NOMO-1 (cell line): Measurements from ENCODE around the gene WARS2.
A peak's percentile ranks its signal among the peaks of the same experiment; 100 is the strongest.

Source experiments
- DNase-seq, 2 experiments: peaks; one replicate each; lab custom pipeline; 2025; ENCODE audit not compliant: unreplicated experiment in 2 of 2; lab: John Stamatoyannopoulos, UW

WARS2 gene

GRCh38 chr1:119038363-119038762, 102.1 kb downstream of the WARS2 start:
- no peak for DNase-seq

GRCh38 chr1:119034359-119034758, 106.1 kb downstream of the WARS2 start:
- DNase-seq: no peak

- DNase-seq: no peak
Measured at GRCh38 chr1:119032986-119033385, 107.5 kb downstream of the WARS2 start.

GRCh38 chr1:119027759-119028158, 112.7 kb downstream of the WARS2 start:
- DNase-seq: no peak

GRCh38 chr1:119026956-119027355, 113.5 kb downstream of the WARS2 start:
- no peak for DNase-seq

- DNase-seq: no peak
Measured at GRCh38 chr1:119015547-119015946, 124.9 kb downstream of the WARS2 start.

GRCh38 chr1:119012383-119012782, 128.1 kb downstream of the WARS2 start:
- DNase-seq: no peak

- DNase-seq: no peak
Measured at GRCh38 chr1:119011706-119012105, 128.7 kb downstream of the WARS2 start.

- DNase-seq: no peak
Measured at GRCh38 chr1:119011116-119011515, 129.3 kb downstream of the WARS2 start.

- DNase-seq: no peak
Measured at GRCh38 chr1:119010201-119010600, 130.3 kb downstream of the WARS2 start.

GRCh38 chr1:119009312-119009655, 131.2 kb downstream of the WARS2 start:
- no peak for DNase-seq

- DNase-seq: peak; percentile 27 to 48
Measured at GRCh38 chr1:119008483-119009311, 131.8 kb downstream of the WARS2 start.

GRCh38 chr1:119007670-119008482, 132.6 kb downstream of the WARS2 start:
- DNase-seq: no peak

- DNase-seq: no peak
Measured at GRCh38 chr1:119007339-119007669, 133.1 kb downstream of the WARS2 start.

- no peak for DNase-seq
Measured at GRCh38 chr1:119006406-119007279, 133.8 kb downstream of the WARS2 start.

GRCh38 chr1:119005724-119006405, 134.6 kb downstream of the WARS2 start:
- no peak for DNase-seq

- no peak for DNase-seq
Measured at GRCh38 chr1:119004781-119005180, 135.7 kb downstream of the WARS2 start.

- no peak for DNase-seq
Measured at GRCh38 chr1:119004129-119004527, 136.3 kb downstream of the WARS2 start.

GRCh38 chr1:119003413-119004128, 136.9 kb downstream of the WARS2 start:
- no peak for DNase-seq
